ENCODE measurements around the gene SPECC1L.

Gene SPECC1L

DNA sequence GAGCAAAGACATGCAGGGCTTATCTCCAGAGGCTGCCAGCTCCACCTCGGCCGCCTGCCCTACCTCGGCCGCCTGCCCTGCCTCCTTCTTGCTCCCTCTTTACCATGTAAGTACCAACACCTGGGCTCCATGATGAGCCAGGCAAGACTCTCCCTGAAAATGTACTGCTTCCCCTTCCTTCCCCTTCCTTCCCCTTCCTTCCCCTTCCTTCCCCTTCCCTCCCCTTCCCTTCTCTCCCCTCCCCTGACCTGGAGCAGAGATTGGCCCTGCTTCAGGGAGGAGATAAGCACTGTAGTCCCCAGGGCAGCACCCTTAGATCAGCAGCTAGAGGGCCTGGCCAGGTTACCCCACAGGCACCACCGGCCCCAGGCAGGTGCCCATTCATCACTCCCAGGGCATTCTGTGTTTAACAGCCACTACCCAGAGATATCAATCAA, 131.3 kb downstream of the SPECC1L start:
- Histone ChIP-seq H3K36me3 (ENCODE audit: insufficient read depth, low read length) (peaks cover 34% of the 10 kb centered on the region), H3K27me3 (ENCODE audit: insufficient read depth, low read length) (no peaks in the 10 kb centered on the region), H3K9ac (ENCODE audit: low read depth, low read length) (no peak overlapping the region), H3K4me1 (ENCODE audit: insufficient read depth, low read length) (peaks cover 5% of the 10 kb centered on the region; the same call in 1 of the 2 replicates), H3K4me3 (ENCODE audit: low read length) (no peak overlapping the region), H3K27ac (ENCODE audit: low read depth, low read length) (no peak overlapping the region), H3K9me3 (ENCODE audit: insufficient read depth, low read depth, low read length) (no peaks in the 10 kb centered on the region)
- WGBS = 97% methylated on average over 5 of the region's 5 CpGs

DNA sequence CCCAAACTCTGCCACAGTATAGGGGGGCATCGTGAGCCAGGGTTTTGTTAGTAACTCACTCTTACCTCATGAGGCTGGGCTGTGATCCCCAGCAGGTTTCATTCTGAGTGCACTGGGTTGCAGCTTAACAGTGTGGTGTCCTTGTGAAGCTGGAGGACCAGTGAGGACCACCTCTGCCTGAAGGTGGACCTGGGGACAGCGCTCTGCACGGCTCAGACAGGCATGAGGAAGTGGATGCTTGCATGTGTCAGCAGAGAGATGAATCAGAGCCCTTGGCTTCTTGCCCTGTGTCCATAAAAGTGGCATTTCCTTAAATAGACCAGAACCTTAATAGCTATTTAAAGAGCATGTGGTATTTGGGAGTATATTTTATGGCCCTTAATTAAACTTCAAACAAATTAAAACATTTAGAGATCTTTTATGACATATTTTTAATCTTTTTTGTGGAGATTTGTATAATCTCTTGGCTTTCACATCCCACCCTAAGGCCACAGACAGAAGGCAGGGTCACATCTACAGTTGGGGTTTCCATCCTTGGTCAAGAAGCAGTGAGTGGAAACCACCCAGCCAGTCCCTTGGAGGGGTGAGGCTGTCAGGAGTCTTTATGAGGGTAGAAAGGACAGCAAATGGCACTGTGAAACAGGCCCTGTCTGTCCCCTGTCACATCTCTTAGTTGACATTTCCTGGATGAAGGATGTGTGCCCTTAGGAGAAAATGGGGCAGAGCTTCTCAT, 132.0 kb downstream of the SPECC1L start:
- H3K4me1 ChIP-seq (ENCODE audit: insufficient read depth, low read length) = peaks cover 7% of the 10 kb centered on the region; the same call in 1 of the 2 replicates
- 94% methylated on average over 3 of the region's 3 CpGs for WGBS
- peaks cover 29% of the 10 kb centered on the region for H3K36me3 ChIP-seq (ENCODE audit: insufficient read depth, low read length)
- no peak overlapping the region for H3K27ac ChIP-seq (ENCODE audit: low read depth, low read length)
- no peak overlapping the region for H3K9ac ChIP-seq (ENCODE audit: low read depth, low read length)
- H3K27me3 ChIP-seq (ENCODE audit: insufficient read depth, low read length) = no peaks in the 10 kb centered on the region
- H3K4me3 ChIP-seq (ENCODE audit: low read length) = no peak overlapping the region
- H3K9me3 ChIP-seq (ENCODE audit: insufficient read depth, low read depth, low read length) = no peaks in the 10 kb centered on the region

DNA sequence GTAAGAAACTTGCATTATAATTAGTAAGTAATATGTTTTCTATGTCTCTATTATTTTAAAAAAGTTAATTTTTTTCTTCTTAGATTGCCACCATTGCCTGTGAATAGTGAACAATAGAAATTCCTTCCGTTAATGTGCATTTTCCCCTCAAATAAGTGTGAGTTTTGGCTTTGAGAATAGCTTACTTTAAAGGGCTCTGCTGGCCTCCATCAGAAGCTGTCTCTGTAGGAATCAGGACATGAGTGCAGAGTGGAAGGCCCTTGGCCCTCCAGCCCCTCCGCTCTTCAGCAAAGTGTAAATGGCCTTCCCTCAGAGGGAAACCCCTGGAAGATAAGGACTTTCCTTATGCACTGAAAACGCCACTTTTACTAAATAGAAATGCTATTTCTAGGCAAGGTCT, 132.7 kb downstream of the SPECC1L start:
- Histone ChIP-seq H3K27ac (ENCODE audit: low read depth, low read length) (no peak overlapping the region), H3K9ac (ENCODE audit: low read depth, low read length) (no peak overlapping the region), H3K36me3 (ENCODE audit: insufficient read depth, low read length) (peaks cover 22% of the 10 kb centered on the region), H3K27me3 (ENCODE audit: insufficient read depth, low read length) (no peaks in the 10 kb centered on the region), H3K4me1 (ENCODE audit: insufficient read depth, low read length) (peaks cover 7% of the 10 kb centered on the region; the same call in 1 of the 2 replicates), H3K9me3 (ENCODE audit: insufficient read depth, low read depth, low read length) (no peaks in the 10 kb centered on the region), H3K4me3 (ENCODE audit: low read length) (no peak overlapping the region)
- 97% methylated on average over 3 of the region's 3 CpGs for WGBS

DNA sequence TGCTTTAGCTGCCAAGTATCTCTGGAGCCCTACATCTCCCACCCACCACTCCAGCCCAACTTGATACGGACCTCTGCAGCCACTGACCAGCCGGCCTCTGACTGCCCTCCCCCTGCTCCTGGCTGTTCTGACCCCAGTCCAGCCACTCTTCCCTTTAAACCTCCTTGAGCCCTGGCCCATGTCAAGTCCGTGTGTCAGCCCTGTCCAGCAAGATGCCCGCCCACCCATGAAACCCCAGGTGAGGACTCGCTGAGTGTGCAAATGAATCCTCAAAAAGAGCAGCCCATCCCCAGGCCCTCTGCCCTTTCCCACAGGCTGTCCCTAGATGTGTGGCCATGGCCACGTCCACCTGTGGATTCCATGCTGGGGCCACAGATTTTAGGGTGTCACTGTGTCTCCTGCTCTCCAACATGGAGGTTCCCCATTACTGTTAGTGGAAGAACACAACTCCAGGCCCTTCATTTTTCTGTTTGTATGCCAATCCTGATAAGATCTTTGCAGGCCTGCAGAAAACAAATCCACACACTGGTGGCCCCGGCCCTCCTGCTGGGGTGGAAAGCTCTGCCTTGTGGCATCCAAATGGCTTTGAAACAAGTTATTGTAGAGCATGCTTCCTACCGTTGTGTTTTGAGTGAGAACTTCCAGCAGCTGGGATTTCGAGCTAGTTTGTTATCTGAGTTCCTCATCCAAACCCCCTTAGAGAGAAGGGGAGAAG, 134.1 kb downstream of the SPECC1L start:
- H3K4me3 ChIP-seq (ENCODE audit: low read length) = no peak overlapping the region
- peaks cover 7% of the 10 kb centered on the region; the same call in 1 of the 2 replicates for H3K4me1 ChIP-seq (ENCODE audit: insufficient read depth, low read length)
- H3K27me3 ChIP-seq (ENCODE audit: insufficient read depth, low read length) = no peaks in the 10 kb centered on the region
- H3K9me3 ChIP-seq (ENCODE audit: insufficient read depth, low read depth, low read length) = no peaks in the 10 kb centered on the region
- H3K9ac ChIP-seq (ENCODE audit: low read depth, low read length) = no peak overlapping the region
- 96% methylated on average over 9 of the region's 9 CpGs for WGBS
- no peak overlapping the region for H3K27ac ChIP-seq (ENCODE audit: low read depth, low read length)
- H3K36me3 ChIP-seq (ENCODE audit: insufficient read depth, low read length) = peaks cover 23% of the 10 kb centered on the region; the same call in 1 of the 2 replicates

DNA sequence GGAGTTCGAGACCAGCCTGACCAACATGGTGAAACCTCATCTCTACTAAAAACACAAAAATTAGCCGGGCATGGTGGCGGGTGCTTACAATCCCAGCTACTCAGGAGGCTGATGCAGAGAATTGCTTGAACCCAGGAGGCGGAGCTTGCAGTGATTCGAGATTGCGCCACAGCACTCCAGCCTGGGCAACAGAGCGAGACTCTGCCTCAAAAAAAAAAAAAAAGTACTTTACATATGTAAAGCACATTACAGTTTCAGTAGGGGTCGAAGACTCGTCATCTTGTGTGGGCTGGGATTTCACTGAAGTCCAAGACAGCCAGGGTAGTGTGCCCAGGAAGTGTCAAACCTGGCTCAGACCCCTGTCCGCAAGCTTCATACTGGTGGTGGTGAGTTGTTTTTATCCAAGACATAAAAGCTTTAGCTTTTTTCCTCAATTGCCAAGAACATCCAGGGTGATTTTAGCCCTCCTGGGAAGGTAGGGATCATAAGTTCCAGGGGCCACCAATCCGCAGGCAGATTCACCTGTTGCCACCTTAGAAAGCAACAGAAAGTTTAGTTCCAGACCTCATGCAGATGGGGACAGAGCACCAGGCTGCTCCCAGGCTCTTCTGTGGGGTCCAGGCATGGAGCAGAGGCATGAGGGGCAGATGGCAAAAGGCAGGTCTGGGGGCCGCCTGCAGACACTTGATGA, 135.1 kb downstream of the SPECC1L start:
- H3K36me3 ChIP-seq (ENCODE audit: insufficient read depth, low read length) = peaks cover 23% of the 10 kb centered on the region; the same call in 1 of the 2 replicates
- WGBS = 95% methylated on average over 12 of the region's 12 CpGs

DNA sequence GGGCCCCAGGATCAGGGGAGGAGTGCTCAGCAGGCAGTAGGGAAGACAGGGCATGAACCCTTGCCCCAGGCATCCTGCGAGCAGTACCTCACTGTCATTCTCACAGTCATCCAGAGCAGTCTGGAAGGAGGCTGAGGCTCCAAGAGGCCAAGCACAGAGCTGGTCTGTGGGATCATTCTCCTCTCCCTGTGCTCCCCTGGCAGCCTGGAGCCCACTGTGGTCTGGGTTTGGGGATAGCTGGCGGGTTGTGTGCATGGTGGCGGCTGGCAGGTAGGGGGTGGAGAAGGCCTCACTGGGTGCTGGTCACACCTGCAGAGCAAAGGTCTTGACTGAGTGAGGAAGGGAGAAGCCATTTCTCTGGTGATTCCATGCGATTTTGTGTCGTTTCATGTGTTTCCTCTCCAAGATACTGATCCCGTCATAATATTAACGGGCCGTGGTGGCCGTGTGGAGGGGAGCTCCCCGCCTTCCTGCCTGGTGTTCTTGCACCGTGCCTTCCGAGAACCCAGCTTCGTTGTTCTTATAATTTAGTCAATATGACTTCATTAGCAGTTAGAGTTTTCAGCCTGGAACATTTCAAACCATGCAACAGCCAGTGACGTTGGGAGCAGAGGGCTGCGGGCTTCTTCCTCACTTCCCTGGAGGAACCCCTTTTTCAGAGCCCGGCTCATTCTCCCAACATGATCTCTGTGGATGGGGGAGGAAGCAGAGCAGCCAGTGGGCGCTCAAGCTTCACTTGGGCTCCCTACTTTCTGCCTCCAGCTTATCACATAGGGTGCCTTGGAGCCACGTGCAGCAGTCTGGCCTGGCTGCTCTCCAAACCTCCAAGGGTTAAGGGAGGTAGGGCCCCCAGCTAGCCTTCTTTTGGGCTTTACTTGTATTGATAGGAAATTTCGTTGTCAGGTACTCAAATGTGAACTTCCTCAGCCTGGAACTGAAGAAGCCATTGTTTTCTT, 136.0 kb downstream of the SPECC1L start:
- Histone ChIP-seq H3K27ac (ENCODE audit: low read depth, low read length) (no peak overlapping the region), H3K9ac (ENCODE audit: low read depth, low read length) (peak overlapping the region; percentile 34; the same call in 1 of the 2 replicates), H3K4me1 (ENCODE audit: insufficient read depth, low read length) (peaks cover 7% of the 10 kb centered on the region; the same call in 1 of the 2 replicates), H3K4me3 (ENCODE audit: low read length) (no peak overlapping the region), H3K9me3 (ENCODE audit: insufficient read depth, low read depth, low read length) (no peaks in the 10 kb centered on the region), H3K36me3 (ENCODE audit: insufficient read depth, low read length) (peaks cover 23% of the 10 kb centered on the region; the same call in 1 of the 2 replicates), H3K27me3 (ENCODE audit: insufficient read depth, low read length) (no peaks in the 10 kb centered on the region)
- WGBS = 91% methylated on average over 19 of the region's 19 CpGs

More for the DNA sequence above, 135.1 kb downstream of the SPECC1L start:
- H3K27ac ChIP-seq (ENCODE audit: low read depth, low read length) = no peak overlapping the region
- no peak overlapping the region for H3K4me3 ChIP-seq (ENCODE audit: low read length)
- peaks cover 7% of the 10 kb centered on the region; the same call in 1 of the 2 replicates for H3K4me1 ChIP-seq (ENCODE audit: insufficient read depth, low read length)
- no peaks in the 10 kb centered on the region for H3K27me3 ChIP-seq (ENCODE audit: insufficient read depth, low read length)
- H3K9me3 ChIP-seq (ENCODE audit: insufficient read depth, low read depth, low read length) = no peaks in the 10 kb centered on the region
- no peak overlapping the region for H3K9ac ChIP-seq (ENCODE audit: low read depth, low read length)

DNA sequence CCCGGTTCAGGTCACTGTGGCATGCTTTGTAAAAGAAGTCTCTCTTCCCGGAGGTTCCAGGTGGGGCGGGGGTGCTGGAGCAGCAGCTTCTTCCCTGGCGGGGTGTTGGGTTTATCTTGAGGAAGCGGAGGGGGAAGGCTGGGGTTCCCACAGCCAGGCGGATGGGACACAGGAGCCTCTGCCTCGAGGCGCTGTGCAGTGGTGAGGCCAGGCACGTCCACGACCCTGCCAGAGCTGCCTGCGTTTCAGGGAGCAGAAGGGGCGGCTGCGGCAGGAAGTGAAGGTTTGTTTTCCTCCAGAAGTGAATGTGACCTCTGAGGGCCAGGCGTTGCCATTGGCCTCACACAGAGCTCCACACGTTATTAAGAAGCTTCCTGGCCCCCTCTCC, 136.6 kb downstream of the SPECC1L start:
- Histone ChIP-seq H3K9me3 (ENCODE audit: insufficient read depth, low read depth, low read length) (no peaks in the 10 kb centered on the region), H3K36me3 (ENCODE audit: insufficient read depth, low read length) (peaks cover 23% of the 10 kb centered on the region; the same call in 1 of the 2 replicates), H3K27me3 (ENCODE audit: insufficient read depth, low read length) (no peaks in the 10 kb centered on the region), H3K9ac (ENCODE audit: low read depth, low read length) (peak overlapping the region; percentile 34; the same call in 1 of the 2 replicates), H3K4me1 (ENCODE audit: insufficient read depth, low read length) (peaks cover 7% of the 10 kb centered on the region; the same call in 1 of the 2 replicates), H3K27ac (ENCODE audit: low read depth, low read length) (no peak overlapping the region), H3K4me3 (ENCODE audit: low read length) (no peak overlapping the region)
- WGBS = 86% methylated on average over 15 of the region's 15 CpGs

DNA sequence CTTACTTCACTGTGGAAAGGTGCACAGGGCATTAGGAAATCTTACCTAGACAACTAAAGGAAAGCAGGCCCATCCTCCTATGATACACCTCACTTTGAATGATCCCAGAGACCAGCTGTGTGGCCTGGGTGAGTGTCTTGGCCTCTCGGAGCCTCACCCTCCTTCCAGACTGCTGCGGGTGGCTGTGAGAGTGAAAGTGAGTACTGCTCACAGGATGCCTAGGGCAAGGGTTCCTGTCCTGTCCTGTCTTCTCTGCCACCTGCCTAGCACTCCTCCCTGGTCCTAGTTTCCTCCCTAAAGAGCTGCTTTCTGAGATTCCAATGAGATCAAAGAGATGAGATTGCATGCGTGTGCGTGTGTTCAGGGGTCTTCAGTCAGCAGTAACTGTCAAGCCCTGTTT, 137.3 kb downstream of the SPECC1L start:
- Histone ChIP-seq H3K27ac (ENCODE audit: low read depth, low read length) (no peak overlapping the region), H3K36me3 (ENCODE audit: insufficient read depth, low read length) (peaks cover 28% of the 10 kb centered on the region; the same call in 1 of the 2 replicates), H3K9me3 (ENCODE audit: insufficient read depth, low read depth, low read length) (no peaks in the 10 kb centered on the region), H3K9ac (ENCODE audit: low read depth, low read length) (no peak overlapping the region), H3K27me3 (ENCODE audit: insufficient read depth, low read length) (no peaks in the 10 kb centered on the region), H3K4me3 (ENCODE audit: low read length) (no peak overlapping the region), H3K4me1 (ENCODE audit: insufficient read depth, low read length) (peaks cover 7% of the 10 kb centered on the region; the same call in 1 of the 2 replicates)
- WGBS = 95% methylated on average over 4 of the region's 4 CpGs

DNA sequence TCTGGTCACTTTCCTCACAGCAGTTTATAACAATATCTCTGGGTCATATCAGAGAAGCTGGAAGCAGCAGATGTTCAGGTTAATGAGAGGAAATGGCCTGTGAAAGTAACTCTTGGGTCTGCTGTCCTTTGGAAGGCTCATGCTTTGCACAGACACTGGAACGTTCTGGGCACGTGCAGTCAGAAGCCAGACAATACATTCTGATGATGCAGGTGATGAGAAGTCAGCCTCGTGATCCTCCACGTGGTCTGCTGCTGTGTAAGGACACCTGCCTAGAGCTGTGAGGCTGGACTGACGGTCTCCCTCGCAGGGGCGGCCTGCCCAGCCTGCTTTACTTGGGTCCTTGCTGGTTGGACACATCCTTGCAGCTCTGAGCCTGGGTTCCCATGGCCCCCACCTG, 138.0 kb downstream of the SPECC1L start:
- Histone ChIP-seq H3K36me3 (ENCODE audit: insufficient read depth, low read length) (peaks cover 34% of the 10 kb centered on the region), H3K27ac (ENCODE audit: low read depth, low read length) (no peak overlapping the region), H3K4me1 (ENCODE audit: insufficient read depth, low read length) (peaks cover 7% of the 10 kb centered on the region; the same call in 1 of the 2 replicates), H3K4me3 (ENCODE audit: low read length) (no peak overlapping the region), H3K9ac (ENCODE audit: low read depth, low read length) (no peak overlapping the region), H3K27me3 (ENCODE audit: insufficient read depth, low read length) (no peaks in the 10 kb centered on the region), H3K9me3 (ENCODE audit: insufficient read depth, low read depth, low read length) (no peaks in the 10 kb centered on the region)
- WGBS = 92% methylated on average over 7 of the region's 7 CpGs

DNA sequence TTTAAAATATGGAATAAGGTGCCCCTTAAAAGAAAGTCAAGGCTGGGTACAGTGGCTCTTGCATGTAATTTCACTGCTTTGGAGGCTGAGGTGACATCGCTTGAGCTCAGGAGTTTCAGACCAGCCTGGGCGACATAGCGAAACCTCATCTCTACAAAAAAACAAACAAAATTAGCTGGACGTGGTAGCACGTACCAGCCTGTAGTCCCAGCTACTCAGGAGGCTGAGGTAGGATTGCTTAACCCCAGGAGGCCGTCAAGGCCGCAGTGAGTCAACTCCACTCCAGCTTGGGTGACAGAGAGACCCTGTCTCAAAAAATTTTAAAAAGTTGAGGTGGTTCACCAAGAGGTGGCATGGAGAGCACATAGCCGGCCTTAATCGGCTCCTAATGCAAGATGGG, 139.1 kb downstream of the SPECC1L start:
- Histone ChIP-seq H3K9ac (ENCODE audit: low read depth, low read length) (no peak overlapping the region), H3K4me3 (ENCODE audit: low read length) (no peak overlapping the region), H3K9me3 (ENCODE audit: insufficient read depth, low read depth, low read length) (no peaks in the 10 kb centered on the region), H3K27me3 (ENCODE audit: insufficient read depth, low read length) (no peaks in the 10 kb centered on the region), H3K4me1 (ENCODE audit: insufficient read depth, low read length) (peaks cover 7% of the 10 kb centered on the region; the same call in 1 of the 2 replicates), H3K36me3 (ENCODE audit: insufficient read depth, low read length) (peaks cover 36% of the 10 kb centered on the region), H3K27ac (ENCODE audit: low read depth, low read length) (no peak overlapping the region)
- 93% methylated on average over 9 of the region's 9 CpGs for WGBS
